C4-2B (cell line): ENCODE data around the gene SMCO4.

Experiments used
- H3K27ac ChIP-seq: fragments of 450-650 bp; 2 replicates; pipeline ENCODE4 v1.5.1; 2017
- ZFX ChIP-seq: fragments of 450-650 bp; IDR thresholded peaks from 2 replicates; pipeline ENCODE4 v1.6.1; 2017
- TF ChIP-seq, protein P1 (sequence below): fragments of 450-650 bp; conservative IDR thresholded peaks from 2 replicates; pipeline ENCODE4 v1.5.1; 2017; ENCODE audit warnings: mild to moderate bottlenecking

Gene SMCO4

DNA sequence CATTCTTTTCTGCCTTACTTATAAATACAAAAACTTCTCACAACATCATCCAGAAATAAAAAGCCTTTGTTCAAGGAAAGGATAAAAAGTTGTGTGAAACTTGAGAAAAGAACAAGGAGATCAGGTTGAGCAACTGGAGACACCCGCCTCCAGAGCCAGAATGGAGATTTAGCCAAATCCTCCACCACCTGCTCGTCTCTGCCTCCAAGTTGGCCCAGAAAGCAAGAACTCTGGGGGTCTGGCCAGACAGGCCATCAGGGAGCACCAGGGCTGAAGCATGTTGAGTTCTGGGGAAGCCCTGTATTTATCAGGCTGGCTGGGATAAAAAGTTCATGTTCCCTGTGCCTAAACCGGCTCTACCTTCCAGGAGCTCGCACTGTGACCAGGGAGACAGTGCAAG, 14.9 kb downstream of the SMCO4 start:
- H3K27ac ChIP-seq, result peak overlapping the region; percentile 64
- TF ChIP-seq, protein P1, sequence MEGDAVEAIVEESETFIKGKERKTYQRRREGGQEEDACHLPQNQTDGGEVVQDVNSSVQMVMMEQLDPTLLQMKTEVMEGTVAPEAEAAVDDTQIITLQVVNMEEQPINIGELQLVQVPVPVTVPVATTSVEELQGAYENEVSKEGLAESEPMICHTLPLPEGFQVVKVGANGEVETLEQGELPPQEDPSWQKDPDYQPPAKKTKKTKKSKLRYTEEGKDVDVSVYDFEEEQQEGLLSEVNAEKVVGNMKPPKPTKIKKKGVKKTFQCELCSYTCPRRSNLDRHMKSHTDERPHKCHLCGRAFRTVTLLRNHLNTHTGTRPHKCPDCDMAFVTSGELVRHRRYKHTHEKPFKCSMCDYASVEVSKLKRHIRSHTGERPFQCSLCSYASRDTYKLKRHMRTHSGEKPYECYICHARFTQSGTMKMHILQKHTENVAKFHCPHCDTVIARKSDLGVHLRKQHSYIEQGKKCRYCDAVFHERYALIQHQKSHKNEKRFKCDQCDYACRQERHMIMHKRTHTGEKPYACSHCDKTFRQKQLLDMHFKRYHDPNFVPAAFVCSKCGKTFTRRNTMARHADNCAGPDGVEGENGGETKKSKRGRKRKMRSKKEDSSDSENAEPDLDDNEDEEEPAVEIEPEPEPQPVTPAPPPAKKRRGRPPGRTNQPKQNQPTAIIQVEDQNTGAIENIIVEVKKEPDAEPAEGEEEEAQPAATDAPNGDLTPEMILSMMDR, result no peak
- TF ChIP-seq ZFX, result no peak

- peak overlapping the region; percentile 36 for H3K27ac ChIP-seq
- TF ChIP-seq, protein P1, result no peak
- TF ChIP-seq ZFX, result no peak
Measured at GRCh38 chr11:93526641-93527583, 16.3 kb downstream of the SMCO4 start.

- no peak for TF ChIP-seq ZFX
- TF ChIP-seq, protein P1, result no peak
- H3K27ac ChIP-seq, result peak overlapping the region; percentile 36
Measured at GRCh38 chr11:93526346-93526633, 16.9 kb downstream of the SMCO4 start.

- no peak for TF ChIP-seq ZFX
- TF ChIP-seq, protein P1, result no peak
- peak overlapping the region; percentile 36 for H3K27ac ChIP-seq
Measured at GRCh38 chr11:93525601-93526345, 17.4 kb downstream of the SMCO4 start.

DNA sequence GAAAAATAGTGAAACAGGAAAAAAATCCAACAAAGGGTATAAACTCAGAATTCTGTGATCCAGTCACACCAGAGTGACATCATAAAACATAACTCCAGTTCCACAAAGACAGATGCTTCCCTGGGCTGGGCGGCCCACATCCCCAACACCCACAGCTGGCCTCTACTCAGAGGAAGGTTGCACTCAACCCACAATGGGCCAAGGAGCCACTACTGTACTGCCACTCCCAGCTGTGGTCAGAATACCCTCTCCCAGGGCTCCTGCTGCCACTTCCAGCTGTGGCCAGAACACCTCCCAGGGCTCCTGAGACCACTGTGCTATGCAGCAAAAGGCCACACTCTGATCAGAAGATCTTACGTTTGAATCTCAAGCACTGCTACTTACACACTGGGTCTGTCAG, 18.3 kb downstream of the SMCO4 start:
- H3K27ac ChIP-seq, result no peak overlapping the region
- TF ChIP-seq, protein P1, result no peak
- TF ChIP-seq ZFX, result no peak

- H3K27ac ChIP-seq, result no peak overlapping the region
- TF ChIP-seq, protein P1, result no peak
Measured at GRCh38 chr11:93524173-93524536, 19.0 kb downstream of the SMCO4 start.
